HEK293 (cell line): Measurements from ENCODE around the gene IFNA2.
A peak's percentile ranks its signal among the peaks of the same experiment; 100 is the strongest.

Source experiments
- FEZF1 ChIP-seq: fragments of 450-650 bp; formaldehyde crosslinking; IDR thresholded peaks from 2 replicates; pipeline ENCODE4 v1.5.1; 2016; ENCODE audit warnings: missing biosample characterization, missing genetic modification characterization
- KLF16 ChIP-seq: fragments of 450-650 bp; formaldehyde crosslinking; IDR thresholded peaks from 2 replicates; pipeline ENCODE4 v1.5.1; 2017; ENCODE audit warnings: missing biosample characterization, missing genetic modification characterization
- OVOL3 ChIP-seq: fragments of 450-650 bp; formaldehyde crosslinking; IDR thresholded peaks from 2 replicates; pipeline ENCODE4 v1.5.1; 2016; ENCODE audit warnings: missing biosample characterization, missing genetic modification characterization
- SP2 ChIP-seq: fragments of 450-650 bp; formaldehyde crosslinking; IDR thresholded peaks from 2 replicates; pipeline ENCODE4 v1.5.1; 2016; ENCODE audit warnings: missing biosample characterization, missing genetic modification characterization
- ZIC2 ChIP-seq: fragments of 450-650 bp; formaldehyde crosslinking; IDR thresholded peaks from 2 replicates; pipeline ENCODE4 v1.5.1; 2016; ENCODE audit warnings: missing biosample characterization, missing genetic modification characterization
- ZNF121 ChIP-seq: fragments of 450-650 bp; formaldehyde crosslinking; IDR thresholded peaks from 2 replicates; pipeline ENCODE4 v1.5.1; 2016; ENCODE audit warnings: missing biosample characterization, missing genetic modification characterization
- ZNF175 ChIP-seq: fragments of 450-650 bp; formaldehyde crosslinking; IDR thresholded peaks from 2 replicates; pipeline ENCODE4 v1.5.1; 2016; ENCODE audit warnings: missing biosample characterization, missing genetic modification characterization
- ZNF18 ChIP-seq: fragments of 450-650 bp; formaldehyde crosslinking; IDR thresholded peaks from 2 replicates; pipeline ENCODE4 v1.5.1; 2016; ENCODE audit warnings: missing biosample characterization, missing genetic modification characterization
- ZNF274 ChIP-seq, 2 experiments: fragments of 200-500 bp in 1 of 2; fragments of 450-650 bp in 1 of 2; sonication (Bioruptor generic) in 1 of 2; formaldehyde crosslinking in 1 of 2; IDR thresholded peaks; 2 replicates each; pipeline versions ENCODE4 v1.5.1 to v1.6.1; 2014 to 2016; ENCODE audit warnings: borderline replicate concordance in 1 of 2, inconsistent platforms in 1 of 2, low read length in 1 of 2, missing biosample characterization in 1 of 2, missing genetic modification characterization in 1 of 2
- ZNF280D ChIP-seq: fragments of 450-650 bp; formaldehyde crosslinking; IDR thresholded peaks from 2 replicates; pipeline ENCODE4 v1.5.1; 2016; ENCODE audit warnings: missing biosample characterization, missing genetic modification characterization
- ZNF366 ChIP-seq: fragments of 450-650 bp; formaldehyde crosslinking; conservative IDR thresholded peaks from 2 replicates; pipeline ENCODE4 v1.5.1; 2016; ENCODE audit warnings: missing biosample characterization, missing genetic modification characterization
- ZNF416 ChIP-seq: fragments of 450-650 bp; formaldehyde crosslinking; IDR thresholded peaks from 2 replicates; pipeline ENCODE4 v1.5.1; 2016; ENCODE audit warnings: missing biosample characterization, missing genetic modification characterization
- ZNF433 ChIP-seq: fragments of 450-650 bp; formaldehyde crosslinking; IDR thresholded peaks from 2 replicates; pipeline ENCODE4 v1.5.1; 2016; ENCODE audit warnings: missing biosample characterization, missing genetic modification characterization, low read depth
- ZNF544 ChIP-seq: fragments of 450-650 bp; formaldehyde crosslinking; IDR thresholded peaks from 2 replicates; pipeline ENCODE4 v1.5.0; 2017; ENCODE audit warnings: missing biosample characterization, missing genetic modification characterization
- ZNF571 ChIP-seq: fragments of 450-650 bp; formaldehyde crosslinking; IDR thresholded peaks from 2 replicates; pipeline ENCODE4 v1.5.0; 2017; ENCODE audit warnings: missing biosample characterization, missing genetic modification characterization
- ZNF624 ChIP-seq: fragments of 450-650 bp; formaldehyde crosslinking; IDR thresholded peaks from 2 replicates; pipeline ENCODE4 v1.5.1; 2017; ENCODE audit warnings: missing biosample characterization, missing genetic modification characterization
- ZNF664 ChIP-seq: fragments of 450-650 bp; formaldehyde crosslinking; IDR thresholded peaks from 2 replicates; pipeline ENCODE4 v1.5.1; 2016; ENCODE audit warnings: missing biosample characterization, missing genetic modification characterization
- ZNF677 ChIP-seq: fragments of 450-650 bp; IDR thresholded peaks from 2 replicates; pipeline ENCODE4 v1.5.0; 2018; ENCODE audit warnings: missing biosample characterization, mild to moderate bottlenecking, missing genetic modification characterization, moderate library complexity
- ZNF701 ChIP-seq: fragments of 450-650 bp; formaldehyde crosslinking; IDR thresholded peaks from 2 replicates; pipeline ENCODE4 v1.5.1; 2016; ENCODE audit warnings: missing biosample characterization, missing genetic modification characterization
- ZNF707 ChIP-seq: fragments of 450-650 bp; formaldehyde crosslinking; IDR thresholded peaks from 2 replicates; pipeline ENCODE4 v1.5.1; 2016; ENCODE audit warnings: missing biosample characterization, missing genetic modification characterization
- ZNF777 ChIP-seq: fragments of 450-650 bp; formaldehyde crosslinking; IDR thresholded peaks from 2 replicates; pipeline ENCODE4 v1.5.1; 2017; ENCODE audit warnings: missing biosample characterization, missing genetic modification characterization, borderline replicate concordance
- ZNF791 ChIP-seq: fragments of 450-650 bp; formaldehyde crosslinking; IDR thresholded peaks from 2 replicates; pipeline ENCODE4 v1.5.1; 2016; ENCODE audit warnings: missing biosample characterization, missing genetic modification characterization
- ZSCAN16 ChIP-seq: fragments of 450-650 bp; formaldehyde crosslinking; IDR thresholded peaks from 2 replicates; pipeline ENCODE4 v1.5.1; 2016; ENCODE audit warnings: missing biosample characterization, missing genetic modification characterization
- ZSCAN23 ChIP-seq: fragments of 450-650 bp; formaldehyde crosslinking; IDR thresholded peaks from 2 replicates; pipeline ENCODE4 v1.5.1; 2016; ENCODE audit warnings: missing biosample characterization, missing genetic modification characterization
- TF ChIP-seq, protein P1 (sequence below): fragments of 450-650 bp; formaldehyde crosslinking; IDR thresholded peaks from 2 replicates; pipeline ENCODE4 v1.5.1; 2017; ENCODE audit warnings: missing biosample characterization, missing genetic modification characterization
- TF ChIP-seq, protein P2 (sequence below): fragments of 450-650 bp; IDR thresholded peaks from 2 replicates; pipeline ENCODE4 v1.5.1; 2018; ENCODE audit warnings: missing biosample characterization, missing genetic modification characterization
- TF ChIP-seq, protein P3 (sequence below): fragments of 450-650 bp; formaldehyde crosslinking; IDR thresholded peaks from 2 replicates; pipeline ENCODE4 v1.5.1; 2016; ENCODE audit warnings: missing biosample characterization, missing genetic modification characterization
- TF ChIP-seq, protein P4 (sequence below): fragments of 450-650 bp; formaldehyde crosslinking; IDR thresholded peaks from 2 replicates; pipeline ENCODE4 v1.5.1; 2017; ENCODE audit warnings: missing biosample characterization, missing genetic modification characterization

IFNA2 gene

DNA sequence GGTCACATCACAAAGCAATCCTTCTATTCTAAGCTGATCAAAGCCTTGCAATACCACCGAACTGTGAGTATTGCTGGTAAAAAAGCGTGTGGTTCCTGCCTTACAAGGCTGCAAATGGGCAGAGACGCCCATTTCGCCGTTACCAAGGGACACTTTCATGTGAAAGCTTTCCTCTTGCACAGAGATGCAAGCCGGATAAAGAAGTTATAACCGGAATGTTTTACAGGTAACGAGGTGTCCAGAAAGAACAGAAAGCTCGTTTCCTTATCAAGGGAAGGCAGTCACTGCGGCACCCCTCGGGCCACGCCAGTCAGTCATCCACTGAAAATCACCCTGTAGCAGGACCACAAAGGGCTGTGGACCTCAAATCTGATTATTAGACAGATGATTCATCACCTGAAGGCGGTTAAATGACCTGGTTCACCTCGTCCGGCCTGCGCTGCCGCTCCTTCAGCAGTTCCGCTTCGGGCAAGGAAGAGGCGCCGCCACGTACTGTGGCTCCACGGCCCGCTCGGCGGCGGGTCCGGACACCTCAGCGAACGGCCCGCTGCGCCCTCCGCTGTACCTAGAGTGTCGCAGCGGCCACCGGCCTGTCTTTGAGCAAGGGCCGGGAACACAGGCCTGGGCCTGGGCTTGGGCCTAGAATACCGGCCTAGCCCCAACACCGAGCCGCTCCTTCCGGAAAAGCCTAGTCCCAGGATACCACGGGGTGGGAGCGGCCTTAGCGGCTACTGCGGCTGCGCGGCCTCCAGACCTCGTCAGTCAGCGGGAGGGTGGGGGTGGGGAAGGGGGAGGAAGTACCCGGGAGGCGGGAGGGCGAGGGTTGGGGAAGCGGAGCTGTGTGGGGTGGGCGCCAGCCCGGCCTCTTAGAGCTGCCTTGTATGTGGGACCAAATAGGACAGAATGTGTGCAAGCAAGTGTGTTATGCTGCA, 50.2 kb downstream of the IFNA2 start, which contains the start of gene KLHL9 (continued):
- no peak for TF ChIP-seq ZNF274 (IDR thresholded peaks at IDR 0.05; ENCODE audit: low read length)
- no peak for TF ChIP-seq ZNF274 (tag by site-specific recombination; IDR thresholded peaks at IDR 0.05; ENCODE audit: borderline replicate concordance)
- no peak for TF ChIP-seq FEZF1 (tag by site-specific recombination)
- no peak for TF ChIP-seq ZNF280D (tag by site-specific recombination)
- no peak for TF ChIP-seq ZNF18 (tag by site-specific recombination)
- TF ChIP-seq, protein P1, sequence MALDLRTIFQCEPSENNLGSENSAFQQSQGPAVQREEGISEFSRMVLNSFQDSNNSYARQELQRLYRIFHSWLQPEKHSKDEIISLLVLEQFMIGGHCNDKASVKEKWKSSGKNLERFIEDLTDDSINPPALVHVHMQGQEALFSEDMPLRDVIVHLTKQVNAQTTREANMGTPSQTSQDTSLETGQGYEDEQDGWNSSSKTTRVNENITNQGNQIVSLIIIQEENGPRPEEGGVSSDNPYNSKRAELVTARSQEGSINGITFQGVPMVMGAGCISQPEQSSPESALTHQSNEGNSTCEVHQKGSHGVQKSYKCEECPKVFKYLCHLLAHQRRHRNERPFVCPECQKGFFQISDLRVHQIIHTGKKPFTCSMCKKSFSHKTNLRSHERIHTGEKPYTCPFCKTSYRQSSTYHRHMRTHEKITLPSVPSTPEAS (tag by site-specific recombination): no peak
- TF ChIP-seq ZNF664 (tag by site-specific recombination): no peak
- no peak for TF ChIP-seq ZNF571 (tag by site-specific recombination)
- TF ChIP-seq ZNF707 (tag by site-specific recombination): no peak
- no peak for TF ChIP-seq ZIC2
- TF ChIP-seq, protein P2, sequence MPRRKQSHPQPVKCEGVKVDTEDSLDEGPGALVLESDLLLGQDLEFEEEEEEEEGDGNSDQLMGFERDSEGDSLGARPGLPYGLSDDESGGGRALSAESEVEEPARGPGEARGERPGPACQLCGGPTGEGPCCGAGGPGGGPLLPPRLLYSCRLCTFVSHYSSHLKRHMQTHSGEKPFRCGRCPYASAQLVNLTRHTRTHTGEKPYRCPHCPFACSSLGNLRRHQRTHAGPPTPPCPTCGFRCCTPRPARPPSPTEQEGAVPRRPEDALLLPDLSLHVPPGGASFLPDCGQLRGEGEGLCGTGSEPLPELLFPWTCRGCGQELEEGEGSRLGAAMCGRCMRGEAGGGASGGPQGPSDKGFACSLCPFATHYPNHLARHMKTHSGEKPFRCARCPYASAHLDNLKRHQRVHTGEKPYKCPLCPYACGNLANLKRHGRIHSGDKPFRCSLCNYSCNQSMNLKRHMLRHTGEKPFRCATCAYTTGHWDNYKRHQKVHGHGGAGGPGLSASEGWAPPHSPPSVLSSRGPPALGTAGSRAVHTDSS (tag by site-specific recombination): no peak
- no peak for TF ChIP-seq ZNF121 (tag by site-specific recombination)
- no peak for TF ChIP-seq ZNF416 (tag by site-specific recombination)
- TF ChIP-seq KLF16 (tag by site-specific recombination): no peak
- no peak for TF ChIP-seq ZNF791 (tag by site-specific recombination)
- no peak for TF ChIP-seq ZNF433 (tag by site-specific recombination)
- TF ChIP-seq, protein P3, sequence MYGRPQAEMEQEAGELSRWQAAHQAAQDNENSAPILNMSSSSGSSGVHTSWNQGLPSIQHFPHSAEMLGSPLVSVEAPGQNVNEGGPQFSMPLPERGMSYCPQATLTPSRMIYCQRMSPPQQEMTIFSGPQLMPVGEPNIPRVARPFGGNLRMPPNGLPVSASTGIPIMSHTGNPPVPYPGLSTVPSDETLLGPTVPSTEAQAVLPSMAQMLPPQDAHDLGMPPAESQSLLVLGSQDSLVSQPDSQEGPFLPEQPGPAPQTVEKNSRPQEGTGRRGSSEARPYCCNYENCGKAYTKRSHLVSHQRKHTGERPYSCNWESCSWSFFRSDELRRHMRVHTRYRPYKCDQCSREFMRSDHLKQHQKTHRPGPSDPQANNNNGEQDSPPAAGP (tag by site-specific recombination): 0 out of 2 replicates have a peak, but pooled peaks have one; percentile 46
- TF ChIP-seq OVOL3 (tag by site-specific recombination): peak; percentile 76
- TF ChIP-seq ZNF677 (tag by site-specific recombination): no peak
- TF ChIP-seq ZNF701 (tag by site-specific recombination): no peak
- TF ChIP-seq ZSCAN16 (tag by site-specific recombination): no peak
- no peak for TF ChIP-seq ZNF544 (tag by site-specific recombination)
- no peak for TF ChIP-seq ZSCAN23 (tag by site-specific recombination)
- peak; percentile 50 for TF ChIP-seq SP2
- TF ChIP-seq, protein P4, sequence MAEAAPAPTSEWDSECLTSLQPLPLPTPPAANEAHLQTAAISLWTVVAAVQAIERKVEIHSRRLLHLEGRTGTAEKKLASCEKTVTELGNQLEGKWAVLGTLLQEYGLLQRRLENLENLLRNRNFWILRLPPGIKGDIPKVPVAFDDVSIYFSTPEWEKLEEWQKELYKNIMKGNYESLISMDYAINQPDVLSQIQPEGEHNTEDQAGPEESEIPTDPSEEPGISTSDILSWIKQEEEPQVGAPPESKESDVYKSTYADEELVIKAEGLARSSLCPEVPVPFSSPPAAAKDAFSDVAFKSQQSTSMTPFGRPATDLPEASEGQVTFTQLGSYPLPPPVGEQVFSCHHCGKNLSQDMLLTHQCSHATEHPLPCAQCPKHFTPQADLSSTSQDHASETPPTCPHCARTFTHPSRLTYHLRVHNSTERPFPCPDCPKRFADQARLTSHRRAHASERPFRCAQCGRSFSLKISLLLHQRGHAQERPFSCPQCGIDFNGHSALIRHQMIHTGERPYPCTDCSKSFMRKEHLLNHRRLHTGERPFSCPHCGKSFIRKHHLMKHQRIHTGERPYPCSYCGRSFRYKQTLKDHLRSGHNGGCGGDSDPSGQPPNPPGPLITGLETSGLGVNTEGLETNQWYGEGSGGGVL (tag by site-specific recombination): peak; percentile 71
- no peak for TF ChIP-seq ZNF366 (tag by site-specific recombination)
- TF ChIP-seq ZNF175 (tag by site-specific recombination): no peak
- TF ChIP-seq ZNF624 (tag by site-specific recombination): no peak
- TF ChIP-seq ZNF777 (tag by site-specific recombination): no peak
